ENCODE results near the gene PRPF39.
"Not testable (repeated sequence)": the region's sequence is repeated elsewhere in the genome, so short reads cannot be mapped to it uniquely, and the experiment has no call there.

The PRPF39 gene

GRCh38 chr14:45142083-45142482 is 58.2 kb downstream of the PRPF39 start:
- not testable (repeated sequence) for DNase-seq

GRCh38 chr14:45144658-45145057 is 60.7 kb downstream of the PRPF39 start:
- DNase-seq = no peak

GRCh38 chr14:45145214-45145613 is 61.3 kb downstream of the PRPF39 start:
- no peak for DNase-seq

GRCh38 chr14:45149602-45150001 is 65.7 kb downstream of the PRPF39 start:
- no peak for DNase-seq

GRCh38 chr14:45150386-45150890 is 66.5 kb downstream of the PRPF39 start:
- no peak for DNase-seq

- no peak for DNase-seq
Observed at GRCh38 chr14:45156067-45156466, 72.2 kb downstream of the PRPF39 start.

Measured in activated naive CD4-positive, alpha-beta T cell (primary cell).